GM20000 (cell line): ENCODE results near the gene PARD6G.

Source experiments
- DNase-seq: peaks from one replicate; pipeline ENCODE4 v3.0.0; 2012; ENCODE audit warnings: low spot score
- CTCF ChIP-seq: IDR thresholded peaks from 2 replicates; pipeline ENCODE4 v1.5.1; 2012; ENCODE audit warnings: mild to moderate bottlenecking, control low read depth; ENCODE audit errors: extremely low read depth, missing control alignments

PARD6G gene

GRCh38 chr18:80198994-80199748, 48.1 kb downstream of the PARD6G start:
- DNase-seq: no peak
- TF ChIP-seq CTCF: no peak

GRCh38 chr18:80198391-80198790, 48.9 kb downstream of the PARD6G start:
- no peak for DNase-seq
- TF ChIP-seq CTCF: no peak

GRCh38 chr18:80197528-80197927, 49.8 kb downstream of the PARD6G start:
- TF ChIP-seq CTCF: no peak
- DNase-seq: no peak

GRCh38 chr18:80196528-80197320, 50.6 kb downstream of the PARD6G start:
- DNase-seq: no peak
- TF ChIP-seq CTCF: no peak

- DNase-seq: no peak
- no peak for TF ChIP-seq CTCF
Measured at GRCh38 chr18:80194874-80195570, 52.3 kb downstream of the PARD6G start.

GRCh38 chr18:80193701-80194100, 53.6 kb downstream of the PARD6G start:
- TF ChIP-seq CTCF: no peak
- no peak for DNase-seq
